HL-60 (cell line): ENCODE results near the gene TMEM240.
"Not testable (repeated sequence)": the region's sequence is repeated elsewhere in the genome, so short reads cannot be mapped to it uniquely, and the experiment has no call there.

Experiments
- CTCF ChIP-seq: IDR thresholded peaks from one replicate; pipeline ENCODE4 v1.5.1; 2011; ENCODE audit warnings: low read length, control low read depth, inconsistent platforms; ENCODE audit not compliant: insufficient read depth
- GABPA ChIP-seq: IDR thresholded peaks from 2 replicates; pipeline ENCODE4 v1.6.1; 2012; ENCODE audit warnings: low read depth
- POLR2AphosphoS5 ChIP-seq: IDR thresholded peaks from 2 replicates; pipeline ENCODE4 v1.6.1; 2012; ENCODE audit warnings: low read depth
- REST ChIP-seq: IDR thresholded peaks from 2 replicates; pipeline ENCODE4 v1.6.1; 2012; ENCODE audit warnings: low read depth; ENCODE audit not compliant: insufficient replicate concordance

- TF ChIP-seq POLR2AphosphoS5, CTCF, REST, GABPA: not testable (repeated sequence)
These were observed 46.1 kb downstream of the TMEM240 start for GRCh38 chr1:1494311-1494710.
